Neural crest cell (in vitro differentiated cells): ENCODE results near the gene MSH5. TPM values are rescaled to one million over a fixed set of nuclear protein-coding genes. Genes with fewer than 3 reads are reported as not detected.
A peak's percentile ranks its signal among the peaks of the same experiment; 100 is the strongest.
"Not testable (repeated sequence)": the region's sequence is repeated elsewhere in the genome, so short reads cannot be mapped to it uniquely, and the experiment has no call there.

ENCODE experiments used
- DNase-seq: peaks from one replicate; pipeline ENCODE4 v3.0.0; 2021; ENCODE audit warnings: low read depth, mixed read lengths, low spot score
- H3K27ac Mint-ChIP-seq: one replicate; pipeline ENCODE4 v1.8.0; 2021; ENCODE audit warnings: mild to moderate bottlenecking, mixed read lengths; ENCODE audit not compliant: unreplicated experiment
- H3K27me3 Mint-ChIP-seq: 2 replicates; pipeline ENCODE4 v1.8.0; 2021; ENCODE audit warnings: low read depth, mild to moderate bottlenecking, mixed read lengths
- H3K36me3 Mint-ChIP-seq: 2 replicates; pipeline ENCODE4 v1.8.0; 2021; ENCODE audit warnings: low read depth, mild to moderate bottlenecking, mixed read lengths
- H3K4me1 Mint-ChIP-seq: 2 replicates; pipeline ENCODE4 v1.8.0; 2021; ENCODE audit warnings: mixed read lengths
- H3K4me3 Mint-ChIP-seq: one replicate; pipeline ENCODE4 v1.8.0; 2021; ENCODE audit warnings: mild to moderate bottlenecking, mixed read lengths
- H3K9me3 Mint-ChIP-seq: 2 replicates; pipeline ENCODE4 v1.8.0; 2021; ENCODE audit warnings: mixed read lengths
- CTCF ChIP-seq: fragments of 200-600 bp; sonication (generic); conservative IDR thresholded peaks from 2 replicates; pipeline ENCODE4 v1.5.0; 2021; ENCODE audit warnings: antibody characterized with exemption, mild to moderate bottlenecking
- total RNA-seq: library from RNA; stranded (reverse); gene quantifications from 2 replicates; pipeline ENCODE4 v1.2.1, GENCODE V29; 2021

Gene MSH5
- total RNA-seq, 1 donor from 2014 or later, result 79.5 TPM

- H3K4me3 Mint-ChIP-seq, result no peak overlapping the region
- no peak for DNase-seq
- peaks cover 16% of the 10 kb centered on the region for H3K4me1 Mint-ChIP-seq
- TF ChIP-seq CTCF, result no peak
- H3K27me3 Mint-ChIP-seq, result no peaks in the 10 kb centered on the region
- H3K36me3 Mint-ChIP-seq, result no peaks in the 10 kb centered on the region
- no peaks in the 10 kb centered on the region for H3K9me3 Mint-ChIP-seq
- H3K27ac Mint-ChIP-seq, result no peak overlapping the region
Observed at GRCh38 chr6:31708224-31708623, 31.6 kb upstream of the MSH5 start.

- not testable (repeated sequence) for H3K27ac Mint-ChIP-seq, H3K36me3 Mint-ChIP-seq, DNase-seq, H3K27me3 Mint-ChIP-seq, H3K4me3 Mint-ChIP-seq, H3K9me3 Mint-ChIP-seq
- peaks cover 22% of the 10 kb centered on the region for H3K4me1 Mint-ChIP-seq
Observed at GRCh38 chr6:31709157-31709556, 30.6 kb upstream of the MSH5 start.

- Mint-ChIP-seq H3K27ac (no peak overlapping the region), H3K9me3 (no peaks in the 10 kb centered on the region), H3K4me1 (peaks cover 27% of the 10 kb centered on the region), H3K36me3 (no peaks in the 10 kb centered on the region), H3K4me3 (no peak overlapping the region), H3K27me3 (no peaks in the 10 kb centered on the region)
- no peak for DNase-seq
- TF ChIP-seq CTCF, result no peak
Observed at GRCh38 chr6:31710523-31711219, 29.1 kb upstream of the MSH5 start.

- no peak for DNase-seq
- Mint-ChIP-seq H3K4me3 (no peak overlapping the region), H3K36me3 (no peaks in the 10 kb centered on the region), H3K27me3 (no peaks in the 10 kb centered on the region), H3K9me3 (no peaks in the 10 kb centered on the region), H3K4me1 (peaks cover 27% of the 10 kb centered on the region), H3K27ac (no peak overlapping the region)
- TF ChIP-seq CTCF, result no peak
Observed at GRCh38 chr6:31711233-31711632, 28.6 kb upstream of the MSH5 start.

GRCh38 chr6:31712296-31712695 is 27.5 kb upstream of the MSH5 start:
- Mint-ChIP-seq H3K4me3 (no peak overlapping the region), H3K27me3 (no peaks in the 10 kb centered on the region), H3K36me3 (no peaks in the 10 kb centered on the region), H3K27ac (peak overlapping the region; percentile 90), H3K4me1 (peaks cover 27% of the 10 kb centered on the region), H3K9me3 (no peaks in the 10 kb centered on the region)
- TF ChIP-seq CTCF, result no peak
- no peak for DNase-seq

GRCh38 chr6:31713465-31713864 is 26.3 kb upstream of the MSH5 start:
- Mint-ChIP-seq H3K27me3 (no peaks in the 10 kb centered on the region), H3K9me3 (no peaks in the 10 kb centered on the region), H3K4me1 (peaks cover 27% of the 10 kb centered on the region), H3K36me3 (no peaks in the 10 kb centered on the region), H3K4me3 (no peak overlapping the region), H3K27ac (peak overlapping the region; percentile 96)
- no peak for DNase-seq
- no peak for TF ChIP-seq CTCF
